T47D (cell line): ENCODE data around the gene RANBP10.

Experiments used
- DNase-seq, 2 experiments: peaks; one replicate each; pipeline versions ENCODE4 v3.0.0 to v3.0.0-alpha.2; 2011 to 2012; ENCODE audit warnings: low read depth in 1 of 2, low spot score in 1 of 2
- JUND ChIP-seq: IDR thresholded peaks from 2 replicates; pipeline ENCODE4 v1.6.1; 2012; ENCODE audit warnings: low read depth
- in situ Hi-C: cut with HindIII; loops from 2 replicates; pipeline ENCODE4 v1.10.0; 2016; ENCODE audit warnings: low sequenced_read_pairs, low pct_unique_long_range_greater_than_20kb

RANBP10 gene

GRCh38 chr16:67740391-67740790 is 66.0 kb downstream of the RANBP10 start:
- in situ Hi-C loops: no loop called here
- no peak for DNase-seq
- TF ChIP-seq JUND: no peak

DNA sequence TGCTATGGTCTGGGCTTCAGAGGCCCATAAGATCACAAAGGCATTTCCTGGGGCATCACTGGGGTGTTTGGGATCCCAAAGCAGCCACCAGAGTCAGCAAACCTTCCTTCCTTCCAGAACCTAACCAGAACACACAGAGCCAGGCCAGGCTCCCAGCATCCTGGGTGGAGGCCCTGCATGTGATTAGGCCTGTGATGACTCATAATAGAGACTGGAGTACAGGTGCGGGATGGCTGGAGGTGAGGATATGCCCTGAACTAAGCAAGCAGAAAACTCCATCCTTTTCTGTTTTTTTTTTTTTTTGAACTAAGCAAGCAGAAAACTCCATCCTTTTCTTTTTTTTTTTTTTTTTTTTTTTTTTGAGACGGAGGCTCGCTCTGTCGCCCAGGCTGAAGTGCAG is 69.5 kb downstream of the RANBP10 start:
- no peak for DNase-seq
- TF ChIP-seq JUND: no peak
- in situ Hi-C loops: no loop called here

- DNase-seq: no peak
- in situ Hi-C loops: no loop called here
- TF ChIP-seq JUND: no peak
Observed at GRCh38 chr16:67734731-67735201, 71.6 kb downstream of the RANBP10 start.

GRCh38 chr16:67733734-67734470 is 72.5 kb downstream of the RANBP10 start:
- no peak for TF ChIP-seq JUND
- in situ Hi-C loops: no loop called here
- no peak for DNase-seq

- in situ Hi-C loops: no loop called here
- TF ChIP-seq JUND: no peak
Observed at GRCh38 chr16:67731753-67732095, 74.6 kb downstream of the RANBP10 start.

DNA sequence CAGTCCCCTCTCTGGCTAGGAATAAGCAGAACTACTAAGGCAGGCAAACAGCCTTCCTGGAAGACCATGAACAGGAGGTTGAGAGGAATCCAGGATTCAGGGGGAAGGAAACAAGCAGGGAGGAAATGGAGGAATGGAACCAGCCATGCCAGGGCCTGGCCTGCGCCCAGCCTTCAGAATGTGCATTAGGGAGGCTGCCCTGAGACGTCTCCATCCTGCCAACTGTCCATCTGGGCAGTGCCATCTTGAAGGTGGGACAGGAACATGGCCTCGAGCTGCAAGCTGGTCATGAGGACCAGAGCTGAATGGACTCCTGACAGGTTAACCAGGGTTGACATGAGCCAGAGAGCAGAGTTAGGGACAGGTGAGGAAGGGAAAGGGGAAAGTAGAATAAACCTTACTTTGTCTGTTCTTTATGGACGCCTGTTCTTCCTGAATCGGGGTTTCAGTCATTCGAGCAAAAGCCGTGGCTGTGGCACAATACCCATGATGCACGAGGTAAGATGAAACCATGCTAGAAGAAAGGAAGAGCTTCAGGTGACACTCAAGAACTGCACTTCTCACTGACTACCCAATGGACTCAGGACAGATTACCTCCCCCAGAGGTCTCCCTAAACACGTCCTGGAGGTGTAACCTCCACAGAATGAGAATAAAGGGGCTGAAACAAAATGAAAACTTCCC is 75.1 kb downstream of the RANBP10 start:
- no peak for TF ChIP-seq JUND
- no peak for DNase-seq
- in situ Hi-C loops: no loop called here

More at GRCh38 chr16:67731753-67732095, 74.6 kb downstream of the RANBP10 start:
- no peak for DNase-seq

- no peak for TF ChIP-seq JUND
- DNase-seq: no peak
- in situ Hi-C loops: no loop called here
Observed at GRCh38 chr16:67730326-67730725, 76.0 kb downstream of the RANBP10 start.

DNA sequence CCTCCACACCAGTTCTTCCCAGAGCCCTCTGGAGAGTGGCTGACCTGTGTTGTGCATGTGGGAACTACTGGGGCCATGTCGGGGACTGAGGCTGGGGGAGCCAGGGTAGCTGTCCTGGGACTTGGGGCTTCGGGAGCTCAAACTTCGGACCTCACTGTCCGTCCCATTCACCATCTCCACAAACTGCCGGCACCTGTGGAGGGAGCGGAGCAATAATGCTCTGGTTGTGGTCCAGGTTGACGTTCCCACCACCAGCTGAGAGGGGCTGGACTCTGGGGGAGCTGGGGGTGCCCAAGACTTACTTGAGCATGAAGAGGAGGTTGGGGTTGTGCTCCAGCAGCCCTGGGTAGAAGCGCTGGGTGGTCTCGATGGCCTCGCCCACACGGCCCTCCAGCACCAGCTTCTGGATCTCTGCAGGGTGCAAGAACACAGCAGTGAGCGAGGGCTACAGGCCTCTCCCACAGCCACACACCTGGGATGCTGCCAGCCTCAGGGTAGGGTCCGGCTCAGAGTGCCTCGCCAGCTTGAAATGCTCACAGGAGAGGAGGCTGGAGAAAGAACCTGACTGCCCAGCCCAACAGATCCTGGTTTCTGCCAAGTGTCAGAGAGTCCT is 76.6 kb downstream of the RANBP10 start:
- no peak for DNase-seq
- no peak for TF ChIP-seq JUND
- in situ Hi-C loops: no loop called here

- in situ Hi-C loops: no loop called here
- TF ChIP-seq JUND: no peak
- no peak for DNase-seq
Observed at GRCh38 chr16:67727521-67728485, 78.6 kb downstream of the RANBP10 start.

GRCh38 chr16:67726106-67727034 is 80.0 kb downstream of the RANBP10 start:
- in situ Hi-C loops: no loop called here
- no peak for DNase-seq

DNA sequence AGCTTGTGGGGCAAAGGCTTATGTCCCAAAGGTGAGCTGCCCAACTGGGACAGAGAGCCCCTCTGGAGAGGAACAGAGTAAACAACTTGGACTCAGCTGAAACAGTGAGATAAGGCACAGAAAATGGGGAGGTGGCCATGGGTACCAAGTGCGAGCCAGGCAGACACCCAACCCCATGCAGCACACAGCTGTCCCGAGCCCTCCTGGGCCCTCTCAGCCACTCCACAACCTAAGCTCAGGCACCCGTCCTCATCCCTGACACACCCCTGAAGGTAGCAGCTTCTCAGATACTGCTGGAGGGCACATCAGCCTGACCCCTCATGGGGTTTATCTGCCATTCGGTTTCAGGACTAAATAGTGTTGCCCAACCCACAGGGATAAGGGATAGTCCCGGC is 82.5 kb downstream of the RANBP10 start:
- TF ChIP-seq JUND: no peak
- in situ Hi-C loops: no loop called here

More at GRCh38 chr16:67726106-67727034, 80.0 kb downstream of the RANBP10 start:
- TF ChIP-seq JUND: no peak

More for the DNA sequence above, 82.5 kb downstream of the RANBP10 start:
- DNase-seq: no peak
